T-helper 1 cell treated with Interleukin-12 subunit alpha and Interleukin-12 subunit beta and Interleukin-4 antibody, amounts not matched to agents 30 ng/mL and 1 ng/mL, for 36 hours (primary cell): ENCODE measurements around the gene TMEM181. TPM values are rescaled to one million over a fixed set of nuclear protein-coding genes. Genes with fewer than 3 reads are reported as not detected.

Source experiments
- intact Hi-C: fragments of 100-400 bp; cut with micrococcal nuclease; formaldehyde crosslinking; loops from one replicate; pipeline ENCODE4 v1.15.1; 2024
- total RNA-seq: library from RNA; stranded (reverse); gene quantifications from 2 replicates; pipeline ENCODE4 v1.2.3, GENCODE V29; 2022

The TMEM181 gene
- total RNA-seq, 1 donor from 2014 or later = 18.2 TPM

GRCh38 chr6:158633127-158633526 lies 73.2 kb downstream of the TMEM181 start:
- intact Hi-C loops = no loop called here

- intact Hi-C loops = no loop called here
Observed at GRCh38 chr6:158634695-158635426, 75.0 kb downstream of the TMEM181 start.

- intact Hi-C loops = no loop called here
Observed at GRCh38 chr6:158635427-158636073, 75.7 kb downstream of the TMEM181 start.

- intact Hi-C loops = no loop called here
Observed at GRCh38 chr6:158636778-158637177, 76.9 kb downstream of the TMEM181 start.

GRCh38 chr6:158638324-158638854 lies 78.5 kb downstream of the TMEM181 start:
- intact Hi-C loops = no loop called here

GRCh38 chr6:158639056-158639455 lies 79.2 kb downstream of the TMEM181 start:
- intact Hi-C loops = no loop called here

- intact Hi-C loops = loop anchor here (1.0 to 10.0 kb wide), 6 partner anchors 21 to 1258 kb away; partner anchors contain the start of genes TCP1 and ZDHHC14
Observed at GRCh38 chr6:158640519-158640918, 80.6 kb downstream of the TMEM181 start.

GRCh38 chr6:158642097-158642601 lies 82.3 kb downstream of the TMEM181 start:
- intact Hi-C loops = loop anchor here (2.0 to 10.0 kb wide), 8 partner anchors 19 to 1260 kb away; partner anchors contain the start of genes TCP1, TMEM181 and ZDHHC14

- intact Hi-C loops = loop anchor here (1.0 to 10.0 kb wide), 13 partner anchors 9 to 1262 kb away; partner anchors contain the start of genes GTF2H5, SERAC1, TCP1 and TMEM181
Observed at GRCh38 chr6:158643836-158644230, 83.9 kb downstream of the TMEM181 start.

- intact Hi-C loops = loop anchor here (1.0 to 10.0 kb wide), 10 partner anchors 9 to 1262 kb away; partner anchors contain the start of genes GTF2H5, SERAC1, TCP1 and ZDHHC14
Observed at GRCh38 chr6:158644231-158645063, 84.6 kb downstream of the TMEM181 start, which contains the start of gene DYNLT1. Gene DYNLT1 (minus strand): TSS chr6:158644743. CDS start chr6:158644708, 35 bp downstream.

- intact Hi-C loops = loop anchor here (5.0 to 10.0 kb wide), 2 partner anchors 413 to 761 kb away; no protein-coding TSS in a partner anchor
Observed at GRCh38 chr6:158645064-158646022, 85.5 kb downstream of the TMEM181 start.

GRCh38 chr6:158646023-158646910 lies 86.4 kb downstream of the TMEM181 start:
- intact Hi-C loops = loop anchor here (5.0 to 10.0 kb wide), 2 partner anchors 414 to 761 kb away; no protein-coding TSS in a partner anchor

- intact Hi-C loops = loop anchor here (5.0 to 10.0 kb wide), 2 partner anchors 415 to 763 kb away; no protein-coding TSS in a partner anchor
Observed at GRCh38 chr6:158647501-158647900, 87.6 kb downstream of the TMEM181 start.

- intact Hi-C loops = loop anchor here (1.0 to 10.0 kb wide), 6 partner anchors 394 to 764 kb away; partner anchors contain the start of gene SYNJ2
Observed at GRCh38 chr6:158648682-158649131, 88.8 kb downstream of the TMEM181 start.

- intact Hi-C loops = loop anchor here (1.0 to 10.0 kb wide), 10 partner anchors 393 to 1075 kb away; partner anchors contain the start of genes SNX9, SOD2, SYNJ2 and WTAP
Observed at GRCh38 chr6:158649289-158650143, 89.6 kb downstream of the TMEM181 start, which contains the start of gene SYTL3. Gene SYTL3 (plus strand): TSS chr6:158650054. CDS start chr6:158663269, 13,215 bp downstream.

GRCh38 chr6:158651981-158652737 lies 92.3 kb downstream of the TMEM181 start:
- intact Hi-C loops = loop anchor here (2.0 to 10.0 kb wide), 7 partner anchors 165 to 1073 kb away; partner anchors contain the start of genes SNX9, SOD2 and WTAP
